ENCODE data around the gene NEK8. TPM values are rescaled to one million over a fixed set of nuclear protein-coding genes. Genes with fewer than 3 reads are reported as not detected.
"Not testable (repeated sequence)": the region's sequence is repeated elsewhere in the genome, so short reads cannot be mapped to it uniquely, and the experiment has no call there.

Gene NEK8
- total RNA-seq, 2 donors from 2014 or later, result 3.0 to 6.7 TPM

GRCh38 chr17:28777178-28777577 is 48.6 kb downstream of the NEK8 start:
- no peaks in the 10 kb centered on the region for H3K27me3 ChIP-seq
- H3K27ac ChIP-seq, result no peak overlapping the region
- no peaks in the 10 kb centered on the region for H3K4me1 ChIP-seq
- DNase-seq, result no peak
- H3K9me3 ChIP-seq, result no peaks in the 10 kb centered on the region
- TF ChIP-seq CTCF (IDR thresholded peaks at IDR 0.05), result no peak
- no peaks in the 10 kb centered on the region for H3K36me3 ChIP-seq
- no peak overlapping the region for H3K9ac ChIP-seq (ENCODE audit: low read depth in 2 of 2, low read length in 2 of 2)
- H3K4me3 ChIP-seq, result no peak overlapping the region
- intact Hi-C loops (cut with DNase I), result no loop called here

GRCh38 chr17:28779601-28780000 is 51.0 kb downstream of the NEK8 start:
- H3K9me3 ChIP-seq; H3K36me3 ChIP-seq; H3K27ac ChIP-seq; H3K27me3 ChIP-seq; intact Hi-C loops (cut with DNase I); H3K9ac ChIP-seq (ENCODE audit: low read depth in 2 of 2, low read length in 2 of 2); DNase-seq; H3K4me3 ChIP-seq; H3K4me1 ChIP-seq: not testable (repeated sequence)

- Histone ChIP-seq H3K27me3 (no peaks in the 10 kb centered on the region), H3K4me1 (no peaks in the 10 kb centered on the region), H3K27ac (no peak overlapping the region), H3K4me3 (no peak overlapping the region), H3K9me3 (no peaks in the 10 kb centered on the region), H3K36me3 (no peaks in the 10 kb centered on the region), H3K9ac (ENCODE audit: low read depth in 2 of 2, low read length in 2 of 2) (no peak overlapping the region)
- DNase-seq, result no peak
- TF ChIP-seq CTCF (IDR thresholded peaks at IDR 0.05), result no peak
- intact Hi-C loops (cut with DNase I), result no loop called here
Measured at GRCh38 chr17:28783161-28783560, 54.6 kb downstream of the NEK8 start.

- Histone ChIP-seq H3K9me3 (no peaks in the 10 kb centered on the region), H3K4me1 (no peaks in the 10 kb centered on the region), H3K27me3 (no peaks in the 10 kb centered on the region), H3K36me3 (no peaks in the 10 kb centered on the region), H3K27ac (no peak overlapping the region), H3K9ac (ENCODE audit: low read depth in 2 of 2, low read length in 2 of 2) (no peak overlapping the region), H3K4me3 (no peak overlapping the region)
- no peak for DNase-seq
- intact Hi-C loops (cut with DNase I), result no loop called here
- no peak for TF ChIP-seq CTCF (IDR thresholded peaks at IDR 0.05)
Measured at GRCh38 chr17:28788100-28788499, 59.5 kb downstream of the NEK8 start.

Other genes starting within 250 kb of the NEK8 start
- gene FOXN1, start 222.4 kb upstream of the NEK8 start, total RNA-seq, result under 1 TPM in 1 of 2 donors, not detected in 1; 0.32 TPM
- 10 to 100 TPM; 31.4 to 39.8 TPM for gene UNC119, start 176.2 kb upstream of the NEK8 start, total RNA-seq
- 10 to 100 TPM; 71.9 to 82.7 TPM for gene PIGS, start 157.3 kb upstream of the NEK8 start, total RNA-seq
- gene ALDOC, start 151.9 kb upstream of the NEK8 start, total RNA-seq, result 100 to 1,000 TPM in 1 of 2 donors, 10 to 100 TPM in 1; 14.4 to 111 TPM
- gene SPAG5, start 129.8 kb upstream of the NEK8 start, total RNA-seq, result 10 to 100 TPM; 25.6 to 81.8 TPM
- 10 to 100 TPM in 1 of 2 donors, 1 to 10 TPM in 1; 3.2 to 16.2 TPM for gene RSKR, start 114.6 kb upstream of the NEK8 start, total RNA-seq
- 100 to 1,000 TPM; 114 to 202 TPM for gene BLTP2, start 83.6 kb upstream of the NEK8 start, total RNA-seq
- 10 to 100 TPM; 50.7 to 56.4 TPM for gene SDF2, start 66.9 kb upstream of the NEK8 start, total RNA-seq
- 10 to 100 TPM; 40.1 to 47.1 TPM for gene SUPT6H, start 66.6 kb upstream of the NEK8 start, total RNA-seq
- gene PROCA1, start 16.9 kb upstream of the NEK8 start, total RNA-seq, result 1 to 10 TPM; 1.0 to 2.5 TPM
- gene RAB34, start 10.9 kb upstream of the NEK8 start, total RNA-seq, result 10 to 100 TPM in 1 of 2 donors, 1 to 10 TPM in 1; 6.2 to 14.0 TPM
- gene RPL23A, start 8.8 kb upstream of the NEK8 start, total RNA-seq, result 1,000 to 10,000 TPM; 1,201 to 1,388 TPM
- 10 to 100 TPM in 1 of 2 donors, 1 to 10 TPM in 1; 5.7 to 20.4 TPM for gene TLCD1, start 2.6 kb upstream of the NEK8 start, total RNA-seq
- gene TRAF4, start 15.2 kb downstream of the NEK8 start, total RNA-seq, result 100 to 1,000 TPM in 1 of 2 donors, 10 to 100 TPM in 1; 92.1 to 128 TPM
- 10 to 100 TPM; 27.9 to 35.4 TPM for gene FAM222B, start 114.0 kb downstream of the NEK8 start, total RNA-seq
- 10 to 100 TPM; 34.7 to 72.0 TPM for gene ERAL1, start 126.2 kb downstream of the NEK8 start, total RNA-seq
- 100 to 1,000 TPM in 1 of 2 donors, 10 to 100 TPM in 1; 92.1 to 125 TPM for gene FLOT2, start 168.9 kb downstream of the NEK8 start, total RNA-seq
- 10 to 100 TPM in 1 of 2 donors, 1 to 10 TPM in 1; 8.7 to 22.8 TPM for gene DHRS13, start 174.3 kb downstream of the NEK8 start, total RNA-seq
- gene PHF12, start 222.7 kb downstream of the NEK8 start, total RNA-seq, result 10 to 100 TPM; 37.7 to 42.2 TPM

Data from colonic mucosa (tissue), 4 donors.